ENCODE data around the gene STON2.
A peak's percentile ranks its signal among the peaks of the same experiment; 100 is the strongest.

Gene STON2

DNA sequence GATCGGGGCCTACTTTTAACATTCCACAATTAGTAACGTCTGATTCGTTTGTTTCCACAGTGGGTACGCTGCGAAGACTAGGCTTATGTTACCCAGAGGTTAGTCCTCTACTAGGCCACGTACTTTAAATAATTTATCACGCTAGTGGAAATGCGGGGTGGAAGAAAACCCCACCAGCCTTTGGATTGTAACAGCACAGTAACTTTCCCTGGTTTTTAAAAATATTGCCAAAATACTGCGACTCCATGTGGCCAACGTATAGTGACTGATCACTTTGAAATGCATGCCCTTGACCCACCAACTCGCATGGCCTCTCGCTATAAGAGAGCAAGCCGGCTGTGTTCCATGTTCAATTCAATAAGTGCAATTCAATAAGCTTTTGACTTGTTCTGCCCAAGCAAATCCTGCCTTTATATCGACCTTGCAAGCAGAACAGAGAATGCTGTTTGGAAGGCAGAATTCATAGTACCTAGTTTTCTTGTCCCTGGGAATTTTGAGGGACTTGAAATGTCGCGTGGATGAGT, 178.5 kb downstream of the STON2 start:
- no peak for DNase-seq (ENCODE audit: low read depth)

DNA sequence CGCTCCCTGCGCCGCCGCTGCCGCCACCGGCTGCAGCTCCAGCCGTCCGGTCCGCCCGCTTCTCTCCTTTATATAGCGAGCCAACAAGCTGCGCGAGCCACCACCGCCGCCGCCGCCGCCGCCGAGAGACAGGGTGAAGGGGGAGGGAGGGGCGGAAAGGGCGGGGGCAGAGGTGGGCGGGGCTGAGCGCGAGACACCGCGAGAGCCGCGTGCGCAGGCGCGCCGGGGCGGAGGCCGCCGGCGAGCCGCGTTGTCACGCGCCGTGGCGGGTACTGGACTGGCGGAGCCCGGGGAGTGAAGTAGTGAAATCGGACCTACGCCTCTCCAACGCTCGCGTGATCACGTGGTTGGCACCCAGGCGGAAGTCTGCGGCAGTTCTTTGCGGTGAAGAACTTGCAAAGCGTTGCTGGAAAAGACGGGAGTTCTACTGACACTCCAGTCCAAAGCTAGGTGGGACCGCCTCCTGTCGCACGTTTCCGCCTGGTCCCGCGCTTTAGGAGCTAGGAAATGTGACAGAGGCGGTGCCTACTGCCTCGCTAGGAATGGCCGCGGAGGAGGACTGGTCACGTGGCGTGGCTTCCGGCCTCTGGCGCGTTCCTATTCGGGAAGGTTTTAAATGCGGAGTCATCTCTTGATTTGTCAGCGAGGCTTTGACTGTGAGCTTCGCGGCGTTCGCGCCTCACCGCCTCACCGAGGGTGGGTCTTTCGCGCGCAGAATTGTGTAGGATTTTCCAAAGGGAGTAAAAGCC, 179.1 kb downstream of the STON2 start, which contains the start of gene GTF2A1:
Gene GTF2A1, minus strand, starts transcription at position 130 of the 749 bp plus-strand sequence. CDS start 441 bp downstream, outside the sequence.
- DNase-seq (ENCODE audit: low read depth): peak; percentile 92

DNA sequence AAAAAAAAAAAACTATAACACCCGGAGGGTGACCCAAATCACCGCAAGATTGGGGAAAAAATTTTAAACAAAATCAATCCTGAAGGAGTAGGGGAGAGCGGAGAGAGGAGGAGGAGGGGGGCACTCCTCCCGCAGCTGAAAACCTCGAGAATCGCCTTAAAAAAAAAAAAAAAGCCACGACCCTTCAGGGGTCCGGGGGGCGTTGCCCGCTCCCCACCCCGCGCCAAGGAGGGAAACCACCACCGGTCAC, 179.6 kb downstream of the STON2 start:
- DNase-seq (ENCODE audit: low read depth): no peak

DNA sequence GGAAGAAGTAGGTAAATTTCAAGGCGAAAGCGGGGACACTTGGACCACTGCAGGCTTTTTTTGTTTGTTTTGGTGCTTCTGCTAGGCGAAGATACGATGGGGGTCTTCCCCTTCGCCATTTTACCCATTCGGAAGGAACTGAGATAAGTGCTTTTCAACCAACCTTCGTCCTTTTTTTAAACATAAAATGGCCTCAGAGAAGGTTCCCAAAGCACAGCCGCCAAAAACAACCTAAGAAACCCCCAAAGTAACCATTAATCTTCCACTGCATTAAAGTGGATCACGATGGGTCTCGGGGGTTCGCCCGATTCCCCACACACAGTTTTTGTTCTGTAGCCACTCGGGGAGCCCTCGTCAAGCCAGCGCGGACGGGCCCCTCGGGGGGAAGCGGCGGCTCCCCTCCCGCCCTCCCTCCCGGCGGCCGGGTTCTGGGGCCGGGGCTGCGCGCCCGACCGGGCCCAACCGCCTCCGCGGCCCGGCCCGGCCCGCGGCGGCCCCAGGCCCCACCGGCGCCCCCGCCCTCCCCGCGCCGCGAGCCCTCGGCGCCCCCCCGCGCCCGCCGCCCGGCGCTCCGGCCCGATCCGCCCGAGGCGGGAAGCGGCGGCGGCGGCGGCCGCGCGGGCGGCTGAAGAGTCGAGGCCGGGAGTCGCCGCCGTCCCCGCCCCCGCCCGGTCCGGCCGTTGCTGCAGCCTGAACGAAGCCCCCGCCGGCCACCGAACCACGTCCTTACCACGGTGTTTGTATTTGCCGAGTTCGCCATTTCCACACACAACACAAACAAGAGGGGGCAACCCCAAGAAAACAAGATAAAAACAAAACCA, 180.2 kb downstream of the STON2 start:
- peak; percentile 30 for DNase-seq (ENCODE audit: low read depth)

DNA sequence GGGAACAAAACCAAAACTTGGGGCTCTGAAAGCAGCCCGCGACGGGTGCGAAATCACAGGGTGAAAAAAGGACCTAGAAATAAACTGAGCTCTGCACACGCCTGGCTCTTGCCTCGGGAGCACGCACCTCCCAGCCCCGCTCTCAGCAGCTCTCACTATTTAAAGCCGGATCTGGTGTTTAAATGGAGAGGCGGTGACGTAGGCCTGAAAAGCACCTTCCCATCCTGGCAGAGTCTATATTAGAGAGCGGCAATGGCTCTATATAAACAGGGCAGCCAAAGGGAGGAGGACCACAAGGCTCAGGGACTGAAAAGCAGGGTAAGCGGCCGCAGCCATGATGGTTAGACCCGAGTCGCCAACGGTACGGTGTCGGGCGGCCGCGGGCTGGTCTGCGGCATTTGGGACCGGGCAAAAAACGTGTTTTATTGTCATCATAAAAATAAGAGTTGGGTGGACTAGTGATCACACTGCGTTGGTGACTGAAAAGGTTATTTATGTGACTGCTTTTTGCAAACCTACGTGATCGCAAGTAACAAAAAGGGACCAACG, 180.8 kb downstream of the STON2 start:
- peak; percentile 70 for DNase-seq (ENCODE audit: low read depth)

DNA sequence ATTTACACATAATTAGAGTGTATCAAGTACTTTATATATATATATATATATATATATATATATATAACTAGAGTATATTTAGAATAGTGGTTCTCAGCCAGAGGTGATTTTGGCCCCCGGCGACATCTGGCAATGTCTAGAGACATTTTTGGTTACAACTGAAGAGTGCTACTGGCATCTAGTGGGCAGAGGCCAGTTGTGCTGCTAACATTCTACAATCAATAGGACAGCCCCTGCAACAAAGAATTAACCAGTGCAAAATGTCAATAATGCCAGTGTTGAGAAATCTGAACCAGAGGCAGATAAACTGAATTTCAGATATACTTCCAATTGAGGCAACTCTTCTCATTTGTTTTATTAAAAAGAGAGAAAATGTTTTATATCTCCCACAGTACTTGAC, 188.3 kb downstream of the STON2 start:
- DNase-seq (ENCODE audit: low read depth): no peak
